DND-41 (cell line): Measurements from ENCODE around the gene SETD1A.

Experiments used
- EZH2 ChIP-seq: IDR thresholded peaks from 3 replicates; pipeline ENCODE4 v1.6.1; 2012; ENCODE audit warnings: borderline replicate concordance, low read depth, mild to moderate bottlenecking, moderate library complexity, low read length, inconsistent platforms; ENCODE audit not compliant: severe bottlenecking
- TF ChIP-seq, protein P1 (sequence below): IDR thresholded peaks from 2 replicates; pipeline ENCODE4 v1.5.1; 2012; ENCODE audit warnings: borderline replicate concordance, low read length, moderate library complexity, mild to moderate bottlenecking; ENCODE audit not compliant: poor library complexity, severe bottlenecking; ENCODE audit errors: extremely low read depth

DNA sequence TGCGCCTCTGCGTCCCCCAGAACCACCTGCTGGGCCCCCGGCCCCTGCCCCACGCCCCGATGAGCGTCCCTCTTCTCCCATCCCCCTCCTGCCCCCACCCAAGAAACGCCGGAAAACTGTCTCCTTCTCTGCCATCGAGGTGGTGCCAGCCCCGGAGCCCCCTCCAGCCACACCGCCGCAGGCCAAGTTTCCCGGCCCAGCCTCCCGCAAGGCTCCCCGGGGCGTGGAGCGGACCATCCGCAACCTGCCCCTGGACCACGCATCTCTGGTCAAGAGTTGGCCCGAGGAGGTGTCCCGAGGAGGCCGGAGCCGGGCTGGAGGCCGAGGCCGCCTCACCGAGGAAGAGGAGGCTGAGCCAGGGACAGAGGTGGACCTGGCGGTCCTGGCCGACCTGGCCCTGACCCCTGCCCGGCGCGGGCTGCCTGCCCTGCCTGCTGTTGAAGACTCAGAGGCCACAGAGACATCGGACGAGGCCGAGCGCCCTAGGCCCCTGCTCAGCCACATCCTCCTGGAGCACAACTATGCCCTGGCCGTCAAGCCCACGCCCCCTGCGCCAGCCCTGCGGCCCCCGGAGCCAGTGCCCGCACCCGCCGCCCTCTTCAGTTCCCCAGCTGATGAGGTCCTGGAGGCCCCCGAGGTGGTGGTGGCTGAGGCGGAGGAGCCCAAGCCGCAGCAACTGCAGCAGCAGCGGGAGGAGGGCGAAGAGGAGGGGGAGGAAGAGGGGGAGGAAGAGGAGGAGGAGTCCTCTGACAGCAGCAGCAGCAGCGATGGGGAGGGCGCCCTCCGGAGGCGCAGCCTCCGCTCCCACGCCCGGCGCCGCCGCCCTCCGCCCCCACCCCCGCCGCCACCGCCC lies 21.8 kb downstream of the SETD1A start:
- TF ChIP-seq, protein P1, sequence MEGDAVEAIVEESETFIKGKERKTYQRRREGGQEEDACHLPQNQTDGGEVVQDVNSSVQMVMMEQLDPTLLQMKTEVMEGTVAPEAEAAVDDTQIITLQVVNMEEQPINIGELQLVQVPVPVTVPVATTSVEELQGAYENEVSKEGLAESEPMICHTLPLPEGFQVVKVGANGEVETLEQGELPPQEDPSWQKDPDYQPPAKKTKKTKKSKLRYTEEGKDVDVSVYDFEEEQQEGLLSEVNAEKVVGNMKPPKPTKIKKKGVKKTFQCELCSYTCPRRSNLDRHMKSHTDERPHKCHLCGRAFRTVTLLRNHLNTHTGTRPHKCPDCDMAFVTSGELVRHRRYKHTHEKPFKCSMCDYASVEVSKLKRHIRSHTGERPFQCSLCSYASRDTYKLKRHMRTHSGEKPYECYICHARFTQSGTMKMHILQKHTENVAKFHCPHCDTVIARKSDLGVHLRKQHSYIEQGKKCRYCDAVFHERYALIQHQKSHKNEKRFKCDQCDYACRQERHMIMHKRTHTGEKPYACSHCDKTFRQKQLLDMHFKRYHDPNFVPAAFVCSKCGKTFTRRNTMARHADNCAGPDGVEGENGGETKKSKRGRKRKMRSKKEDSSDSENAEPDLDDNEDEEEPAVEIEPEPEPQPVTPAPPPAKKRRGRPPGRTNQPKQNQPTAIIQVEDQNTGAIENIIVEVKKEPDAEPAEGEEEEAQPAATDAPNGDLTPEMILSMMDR, result no peak
- no peak for TF ChIP-seq EZH2
